NCI-H82 treated with DMSO at 0.1 percent for 48 hours (cell line): ENCODE data around the gene CAPN15.
"Not testable (repeated sequence)": the region's sequence is repeated elsewhere in the genome, so short reads cannot be mapped to it uniquely, and the experiment has no call there.

Source experiments
- DNase-seq: peaks from one replicate; lab custom pipeline; 2025; ENCODE audit not compliant: unreplicated experiment; lab: John Stamatoyannopoulos, UW

The CAPN15 gene

DNA sequence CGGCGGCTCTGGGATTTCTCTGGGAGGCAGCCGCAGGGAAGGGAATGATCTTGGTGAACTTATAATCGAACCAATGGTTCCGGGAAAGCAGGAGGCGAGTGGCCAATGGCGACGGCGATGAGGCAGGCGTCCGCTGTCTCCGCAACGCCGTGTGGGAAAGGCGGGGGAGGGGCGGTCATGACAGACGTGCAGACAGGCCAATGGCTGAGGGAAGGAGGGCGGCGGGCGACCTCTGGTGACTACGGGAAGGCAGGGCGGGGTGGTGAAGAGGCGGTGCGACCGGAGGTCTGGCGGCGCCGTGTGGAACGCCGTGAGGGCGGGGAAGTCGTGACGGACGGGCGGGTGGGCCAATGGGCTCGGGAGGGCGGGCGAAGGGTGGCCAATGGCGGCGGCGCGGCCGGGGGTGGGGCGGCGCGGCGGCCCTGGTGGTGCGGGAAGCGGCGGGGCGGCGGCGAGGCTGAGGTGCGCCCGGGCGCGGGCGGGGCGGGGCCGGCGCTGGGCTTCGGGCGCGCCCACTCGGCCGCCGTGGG lies 62.2 kb downstream of the CAPN15 start, which contains the start of gene RAB40C:
Gene RAB40C, plus strand, starts transcription at position 409 of the 530 bp plus-strand sequence. CDS start 226 bp downstream, outside the sequence.
- peak; percentile 90 for DNase-seq

DNA sequence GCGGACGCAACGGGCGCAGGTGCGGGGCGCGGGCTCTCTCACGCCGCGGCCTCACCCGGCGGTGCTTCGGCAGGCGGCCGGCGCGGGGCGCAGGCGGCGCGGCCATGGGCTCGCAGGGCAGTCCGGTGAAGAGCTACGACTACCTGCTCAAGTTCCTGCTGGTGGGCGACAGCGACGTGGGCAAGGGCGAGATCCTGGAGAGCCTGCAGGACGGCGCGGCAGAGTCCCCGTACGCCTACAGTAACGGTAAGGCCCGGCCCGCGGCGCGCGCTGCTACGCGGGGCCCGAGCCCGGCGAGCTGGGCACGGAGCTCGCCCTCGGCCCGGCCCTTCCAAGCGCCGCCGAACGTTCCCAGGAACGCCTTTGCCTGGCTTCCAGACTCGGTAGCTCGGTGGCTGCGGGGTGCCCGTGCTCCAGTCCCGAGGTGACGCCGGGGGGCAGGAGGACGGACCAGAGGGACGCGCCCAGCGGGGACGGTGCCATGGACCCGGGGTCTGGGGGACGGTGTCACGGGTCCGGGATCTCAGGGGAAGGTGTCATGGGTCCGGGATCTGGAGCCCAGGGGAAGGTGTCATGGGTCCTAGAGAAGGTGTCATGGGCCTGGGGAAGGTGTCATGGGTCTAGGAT lies 62.8 kb downstream of the CAPN15 start:
- no peak for DNase-seq

DNA sequence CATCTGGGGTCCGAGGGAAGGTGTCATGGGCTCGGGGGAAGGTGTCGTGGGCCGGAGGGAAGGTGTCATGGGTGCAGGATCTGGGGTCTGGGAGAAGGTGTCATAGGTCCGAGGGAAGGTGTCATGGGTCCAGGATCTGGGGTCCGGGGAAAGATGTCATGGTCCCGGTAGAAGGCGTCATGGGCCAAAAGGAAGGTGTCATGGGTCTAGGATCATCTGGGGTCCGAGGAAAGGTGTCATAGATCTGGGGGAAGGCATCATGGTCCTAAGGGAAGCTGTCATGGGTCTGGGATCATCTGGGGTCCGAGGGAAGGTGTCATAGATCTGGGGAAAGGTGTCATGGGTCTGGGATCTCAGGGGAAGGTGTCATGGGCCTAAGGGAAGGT lies 63.3 kb downstream of the CAPN15 start:
- DNase-seq = no peak

DNA sequence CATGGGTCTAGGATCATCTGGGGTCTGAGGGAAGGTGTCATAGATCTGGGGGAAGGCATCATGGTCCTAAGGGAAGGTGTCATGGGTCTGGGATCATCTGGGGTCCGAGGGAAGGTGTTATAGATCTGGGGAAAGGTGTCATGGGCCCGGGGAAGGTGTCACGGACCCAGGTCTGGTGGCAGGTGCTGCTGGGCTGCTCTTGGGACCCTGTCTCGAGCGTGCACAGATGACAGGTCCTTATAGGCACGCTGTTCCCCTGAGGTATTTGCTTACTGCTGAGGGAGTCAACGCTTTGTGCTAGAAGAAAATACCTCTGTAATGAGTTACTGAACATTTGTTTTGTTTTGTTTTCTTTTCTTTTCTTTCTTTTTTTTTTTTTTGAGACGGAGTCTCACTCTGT lies 63.7 kb downstream of the CAPN15 start:
- DNase-seq = no peak

DNA sequence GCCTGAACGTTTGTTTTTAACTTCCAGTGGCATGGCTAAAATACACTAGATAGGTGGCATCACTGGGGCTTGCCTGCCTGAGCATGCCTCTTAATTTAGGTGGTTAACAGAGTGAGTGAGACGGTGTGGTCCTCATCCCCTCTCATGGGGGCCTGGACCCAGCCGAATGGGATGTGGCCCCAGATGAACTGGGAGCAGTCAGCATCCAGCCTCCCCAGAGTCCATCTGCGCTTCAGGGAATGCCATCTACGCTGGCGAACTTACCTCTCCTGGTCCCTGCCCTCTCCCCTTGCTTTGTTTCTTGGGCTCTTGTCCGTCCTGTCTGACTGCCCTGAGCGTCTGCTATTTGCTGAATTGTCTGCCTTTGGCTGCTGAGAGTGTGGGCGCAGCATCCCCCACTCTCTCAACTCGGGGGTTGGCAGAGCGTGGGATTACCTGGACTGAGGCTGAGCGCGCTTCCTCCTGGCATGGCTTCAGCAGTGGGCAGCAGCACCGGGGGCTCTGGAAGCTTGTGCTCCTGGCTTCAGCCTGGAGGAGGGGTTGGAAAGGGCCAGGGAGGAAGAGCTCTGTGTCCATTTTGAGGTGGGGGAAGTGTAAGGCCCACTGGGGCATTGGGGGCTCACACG lies 64.5 kb downstream of the CAPN15 start:
- DNase-seq = no peak

DNA sequence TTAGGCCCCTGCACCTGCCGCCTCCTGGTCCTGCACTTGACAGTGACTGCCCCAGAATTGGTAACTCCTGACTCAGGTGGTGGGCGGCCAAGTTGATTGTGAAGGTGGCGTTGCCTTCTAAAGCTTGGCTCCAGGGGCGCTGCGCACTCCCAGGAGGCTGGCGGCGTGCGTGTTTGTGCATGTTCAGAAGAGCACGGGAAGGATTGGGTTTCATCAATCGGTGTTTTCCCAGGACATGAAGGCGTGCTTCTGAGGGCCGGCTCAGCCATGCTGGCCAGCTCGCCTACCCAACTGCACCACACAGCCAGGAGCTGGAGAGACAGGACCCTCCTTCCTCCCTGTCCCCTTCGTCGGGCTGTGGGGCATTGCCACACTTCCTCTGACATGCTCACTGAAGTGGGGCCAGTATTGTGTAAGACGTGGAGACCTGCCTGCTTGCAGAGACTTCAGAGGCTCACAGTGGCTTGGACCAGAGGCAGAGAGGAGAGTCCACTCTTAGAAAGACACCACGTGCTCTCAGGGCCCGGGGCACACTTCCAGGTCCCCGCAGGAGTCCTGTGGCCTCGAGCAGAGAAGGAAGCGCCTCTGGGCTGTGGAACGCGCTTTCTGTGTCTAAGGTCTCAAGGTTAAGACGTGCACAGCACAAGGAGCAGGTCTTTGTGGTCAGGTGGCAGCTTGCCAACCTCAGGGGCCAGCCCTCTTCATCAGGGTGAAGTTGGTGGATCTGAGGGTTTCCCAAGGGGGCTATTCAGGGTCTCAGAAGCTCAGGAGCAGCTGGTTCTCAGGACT lies 65.2 kb downstream of the CAPN15 start:
- no peak for DNase-seq

DNA sequence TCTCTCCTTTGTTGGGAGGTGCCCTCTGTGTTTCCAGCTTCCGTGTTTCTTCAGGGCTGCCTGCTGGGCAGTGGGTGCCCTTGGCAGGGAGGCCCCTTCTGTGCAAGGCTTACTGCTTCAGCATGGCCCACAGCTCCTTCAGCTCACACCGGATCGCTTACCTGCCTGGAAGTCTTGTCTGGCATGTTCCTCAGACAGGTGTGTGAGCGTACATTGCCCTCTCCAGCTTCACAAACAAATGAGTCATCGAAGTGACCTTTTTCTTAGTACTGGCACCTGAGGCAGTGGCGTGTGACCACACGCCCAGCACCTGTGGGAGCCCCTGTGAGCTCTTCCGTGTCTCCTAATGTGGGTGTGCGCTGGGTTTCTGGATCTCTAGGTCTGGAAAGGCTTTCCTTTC lies 65.9 kb downstream of the CAPN15 start:
- no peak for DNase-seq

DNA sequence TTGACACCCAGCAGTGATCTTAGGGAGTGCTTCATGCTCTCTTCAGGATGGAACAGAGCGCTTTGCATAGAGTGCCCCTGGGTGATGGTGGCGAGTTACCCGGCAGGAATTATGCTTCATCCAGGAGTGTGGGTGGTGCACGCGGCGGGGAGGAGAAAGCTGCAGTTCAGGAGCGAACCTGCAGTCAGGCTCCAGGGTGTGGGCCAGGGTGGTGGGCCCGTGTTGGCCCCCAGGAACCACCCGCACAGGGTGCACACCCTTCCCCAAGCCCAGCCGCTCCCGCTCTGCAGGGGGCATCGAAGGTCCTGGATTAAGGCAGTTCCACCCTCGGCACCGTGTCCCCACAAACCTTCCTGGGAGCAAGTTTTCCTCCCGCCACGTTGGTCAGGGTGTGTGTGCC lies 66.3 kb downstream of the CAPN15 start:
- DNase-seq = no peak

DNA sequence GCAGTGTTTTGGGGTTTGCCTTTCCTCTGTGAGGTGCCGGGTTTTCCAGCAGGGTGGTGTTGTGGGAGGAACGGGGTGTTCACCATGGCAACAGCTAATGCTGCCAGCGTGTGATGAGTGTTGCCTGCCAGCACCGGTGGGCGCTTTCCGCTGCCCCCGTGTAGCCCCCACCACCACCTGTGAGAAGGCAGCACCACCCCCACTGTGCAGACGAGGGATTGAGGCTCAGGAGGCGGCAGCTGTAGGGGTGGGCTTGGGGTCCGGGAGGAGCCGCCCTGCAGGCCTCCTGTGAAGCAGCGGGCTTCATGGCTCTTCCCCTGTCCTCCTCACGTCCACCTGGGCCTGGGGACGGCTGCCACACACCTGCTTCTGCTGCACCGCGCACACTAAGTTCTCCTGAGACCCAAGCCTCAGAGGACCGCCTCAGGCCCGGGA lies 67.6 kb downstream of the CAPN15 start:
- no peak for DNase-seq

DNA sequence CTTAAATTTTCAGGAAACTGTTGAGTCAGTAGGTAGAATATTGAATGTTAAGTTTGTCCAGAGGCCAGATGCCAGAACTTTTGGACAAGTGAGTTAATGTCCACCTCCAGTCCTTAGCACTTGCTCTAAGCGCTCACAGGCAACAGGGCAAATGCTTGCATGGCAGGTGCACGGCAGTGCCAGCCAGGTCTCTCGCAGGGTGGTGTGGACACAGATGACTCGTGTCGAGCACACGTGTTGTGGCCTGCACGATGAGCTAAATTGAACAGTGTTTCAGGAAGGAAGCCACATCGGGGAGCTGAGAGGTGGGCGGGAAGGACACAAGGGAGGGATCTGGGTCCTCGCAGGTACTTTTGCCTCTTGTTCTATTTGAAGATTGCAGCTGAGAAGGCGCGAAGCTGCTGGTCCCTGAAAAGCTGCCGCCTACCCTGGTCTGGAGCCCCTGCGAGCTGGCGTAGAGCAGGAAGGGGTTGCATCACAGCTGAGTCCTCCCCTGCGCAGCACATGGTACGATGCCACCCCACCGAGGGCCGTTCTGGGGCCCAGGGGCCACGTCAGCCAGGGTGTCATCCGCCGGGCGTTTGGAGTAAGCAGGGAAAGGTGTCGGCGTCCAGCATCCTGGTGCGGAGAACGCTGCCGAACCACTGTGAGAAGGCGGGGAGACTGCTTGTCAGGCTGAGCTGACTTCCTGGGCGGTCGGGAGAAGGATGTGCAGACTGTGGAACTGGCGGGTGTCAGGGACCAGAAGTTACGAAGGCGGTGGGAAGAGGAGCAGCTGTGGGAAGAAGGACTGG lies 68.6 kb downstream of the CAPN15 start:
- DNase-seq = no peak

DNA sequence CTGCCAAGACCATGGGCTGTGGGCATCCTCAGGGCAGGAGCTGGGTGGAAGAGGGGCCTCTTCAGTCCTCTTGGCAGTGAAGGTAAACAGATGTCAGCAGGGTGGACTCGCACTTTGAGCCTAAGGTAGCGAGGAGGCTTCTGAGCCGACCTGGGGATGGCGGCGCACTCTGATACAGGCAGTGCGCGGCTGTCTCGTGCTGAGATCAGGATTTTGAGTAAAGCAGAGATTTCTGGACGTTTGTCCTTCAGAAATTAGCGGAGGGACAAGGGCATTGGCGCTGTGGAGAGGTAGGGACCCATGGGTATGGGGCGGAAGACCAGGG lies 69.2 kb downstream of the CAPN15 start:
- no peak for DNase-seq

DNA sequence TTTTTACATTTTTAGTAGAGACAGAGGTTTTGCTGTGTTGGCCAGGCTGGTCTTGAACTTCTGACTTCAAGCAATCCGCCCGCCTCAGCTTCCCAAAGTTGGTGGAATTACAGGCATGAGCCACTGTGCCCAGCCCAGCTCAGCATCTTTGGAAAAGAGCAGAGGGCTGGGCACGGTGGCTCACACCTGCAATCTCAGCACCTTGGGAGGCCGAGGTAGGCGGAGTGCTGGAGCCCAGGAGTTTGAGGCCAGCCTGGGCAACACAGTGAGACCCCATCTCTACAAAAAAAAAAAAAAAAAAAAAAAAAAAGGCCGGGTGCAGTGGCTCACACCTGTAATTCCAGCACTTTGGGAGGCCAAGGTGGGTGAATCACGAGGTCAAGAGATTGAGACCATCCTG lies 70.1 kb downstream of the CAPN15 start:
- not testable (repeated sequence) for DNase-seq

DNA sequence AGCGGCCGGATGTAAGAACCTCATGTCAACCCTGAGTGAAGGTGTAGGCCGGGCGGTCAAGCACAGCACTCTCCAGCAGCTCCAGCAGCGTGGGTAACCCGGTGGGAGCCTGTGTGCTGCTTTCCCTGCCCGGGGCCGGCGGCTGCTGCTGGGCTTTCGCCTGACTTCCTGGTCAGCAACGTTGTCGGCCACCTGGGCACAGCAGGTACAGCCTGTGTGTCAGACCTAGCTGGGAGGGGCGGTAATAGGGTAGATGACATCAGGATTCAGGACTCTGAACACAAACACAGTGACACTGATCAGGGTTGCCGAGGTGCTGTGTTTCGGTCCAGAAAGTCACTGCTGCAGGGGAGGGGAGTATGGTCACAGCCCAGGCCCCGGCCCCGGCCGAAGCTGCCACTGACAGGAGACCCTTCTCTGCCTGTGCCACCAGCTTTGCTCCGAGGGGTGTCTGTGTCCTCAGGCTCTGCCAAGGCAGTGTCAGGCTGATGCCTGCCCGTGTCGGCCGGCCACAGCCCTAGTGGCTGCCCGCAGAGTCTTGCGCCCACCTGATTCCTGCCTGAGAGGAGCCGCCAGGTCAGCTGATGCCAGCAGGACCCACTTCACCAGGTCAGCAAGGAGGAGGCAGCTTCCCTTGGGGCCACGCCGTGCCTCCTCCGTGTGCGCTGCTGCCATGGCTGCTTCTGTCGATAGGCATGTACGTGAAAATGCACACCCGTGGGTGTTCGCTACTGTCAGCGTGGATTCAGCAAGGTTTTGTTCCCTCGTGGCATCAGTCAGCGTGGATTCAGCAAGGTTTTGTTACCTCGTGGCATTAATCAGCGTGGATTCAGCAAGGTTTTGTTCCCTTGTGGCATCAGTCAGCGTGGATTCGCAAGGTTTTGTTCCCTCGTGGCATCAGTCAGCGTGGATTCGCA lies 71.6 kb downstream of the CAPN15 start:
- no peak for DNase-seq

DNA sequence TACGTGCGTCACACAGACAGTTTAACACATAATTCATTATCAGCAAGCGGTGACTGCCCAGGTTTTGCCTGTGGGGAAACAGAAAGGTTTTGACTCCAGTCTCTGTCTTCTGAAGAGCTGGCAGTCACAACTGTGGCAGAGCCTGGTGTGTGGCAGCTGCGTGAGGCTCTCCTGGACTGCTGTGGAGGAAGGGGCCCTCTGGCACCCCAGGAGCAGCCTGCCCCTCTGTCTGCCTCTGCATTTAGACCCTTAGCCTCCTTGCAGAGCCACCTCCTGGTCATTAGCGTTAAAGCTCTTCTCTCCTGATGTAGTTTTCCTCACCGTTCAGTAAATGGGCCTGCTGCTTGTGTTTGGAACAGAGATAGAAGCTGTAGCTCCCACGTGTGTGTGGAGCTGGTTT lies 73.3 kb downstream of the CAPN15 start:
- DNase-seq = peak; percentile 20

DNA sequence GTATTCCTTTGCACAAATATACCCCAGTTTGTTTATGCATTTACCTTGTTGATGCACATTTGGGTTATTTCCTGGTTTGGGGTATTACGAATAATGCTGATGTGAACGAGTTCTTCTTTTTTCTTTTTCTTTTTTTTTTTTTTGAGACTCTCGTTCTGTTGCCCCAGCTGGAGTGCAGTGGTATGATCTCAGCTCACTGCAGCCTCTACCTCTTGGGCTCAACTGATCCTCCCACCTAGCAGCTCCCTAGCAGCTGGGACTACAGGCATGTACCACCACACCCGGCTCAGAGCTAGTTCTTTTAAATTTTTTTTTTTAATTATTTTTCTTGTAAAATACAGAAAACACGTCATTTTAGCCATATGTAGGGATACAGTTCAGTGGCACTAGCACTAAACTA lies 76.4 kb downstream of the CAPN15 start:
- DNase-seq = no peak
